GM19324 (cell line): ENCODE data around the gene BPIFB3.

Experiments used
- ATAC-seq: cut with Tn5 transposase; IDR thresholded peaks from one replicate; pipeline ENCODE4 v1.9.1; 2021; ENCODE audit warnings: mild to moderate bottlenecking, moderate library complexity; ENCODE audit not compliant: unreplicated experiment, low FRiP score

Gene BPIFB3

DNA sequence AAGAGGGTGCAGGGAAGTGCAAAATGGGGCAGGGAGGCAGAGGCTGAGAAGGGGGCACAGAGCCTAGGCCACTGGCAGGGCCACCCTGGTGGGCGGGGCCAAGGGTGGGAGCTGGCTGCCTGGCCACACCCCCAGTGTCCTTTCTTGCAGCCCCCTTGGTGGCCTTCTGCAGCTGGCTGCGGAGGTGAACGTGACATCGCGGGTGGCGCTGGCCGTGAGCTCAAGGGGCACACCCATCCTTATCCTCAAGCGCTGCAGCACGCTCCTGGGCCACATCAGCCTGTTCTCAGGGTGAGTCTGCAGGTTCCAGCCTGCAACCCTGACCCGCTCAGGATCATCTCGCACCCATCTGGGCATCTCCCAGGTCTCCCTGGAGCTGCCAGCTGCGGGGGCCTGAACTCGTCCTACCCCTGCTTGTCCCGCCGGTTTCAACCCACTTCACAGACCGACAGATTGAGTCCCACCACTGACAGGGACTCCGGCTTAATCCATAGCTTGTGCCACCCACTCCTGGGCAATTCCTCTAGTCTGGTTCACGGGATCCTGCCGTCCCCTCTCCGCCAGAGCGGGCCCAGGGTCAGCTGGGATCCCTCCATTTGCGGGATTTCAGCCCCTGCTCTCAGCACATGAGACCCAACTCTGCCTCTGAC lies 6.2 kb downstream of the BPIFB3 start:
- no peak for ATAC-seq

- ATAC-seq, result no peak
Measured at GRCh38 chr20:33061658-33062028, 7.9 kb downstream of the BPIFB3 start.

- no peak for ATAC-seq
Measured at GRCh38 chr20:33062105-33062824, 8.6 kb downstream of the BPIFB3 start.

DNA sequence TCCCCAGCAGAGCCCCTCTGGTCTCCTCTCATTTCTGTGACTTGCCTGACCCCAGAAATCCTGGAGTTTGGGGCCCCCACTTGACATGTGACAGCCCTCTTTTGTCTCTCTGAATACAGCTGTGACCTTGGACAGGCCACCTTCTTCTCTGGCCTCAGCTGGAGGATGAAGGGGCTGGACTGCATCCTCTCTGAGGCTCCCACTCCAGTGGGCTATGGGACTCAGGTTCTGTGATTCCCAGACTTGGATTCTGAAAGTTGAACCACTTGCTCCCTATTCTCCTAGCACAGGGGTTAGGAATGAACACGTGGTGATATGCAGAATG lies 9.1 kb downstream of the BPIFB3 start:
- no peak for ATAC-seq

DNA sequence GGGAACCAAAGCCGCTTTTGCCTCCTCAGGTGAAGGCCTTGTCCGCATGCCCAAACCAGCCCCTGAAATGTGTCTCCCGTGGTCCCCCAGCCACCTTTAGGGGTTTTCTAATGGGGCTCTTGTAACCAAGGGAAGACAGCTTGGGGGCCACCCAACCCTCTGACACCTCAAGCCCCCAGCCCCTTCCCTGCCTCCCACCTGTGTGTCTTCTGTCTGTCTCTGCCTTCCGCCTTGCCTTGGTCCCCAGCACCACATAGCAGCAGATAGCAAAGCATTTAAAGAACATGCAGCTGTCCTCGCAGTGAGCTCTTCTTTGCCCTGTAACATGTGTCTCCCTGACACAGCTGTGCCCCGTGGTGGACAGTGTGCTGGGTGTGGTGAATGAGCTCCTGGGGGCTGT lies 9.6 kb downstream of the BPIFB3 start:
- no peak for ATAC-seq

DNA sequence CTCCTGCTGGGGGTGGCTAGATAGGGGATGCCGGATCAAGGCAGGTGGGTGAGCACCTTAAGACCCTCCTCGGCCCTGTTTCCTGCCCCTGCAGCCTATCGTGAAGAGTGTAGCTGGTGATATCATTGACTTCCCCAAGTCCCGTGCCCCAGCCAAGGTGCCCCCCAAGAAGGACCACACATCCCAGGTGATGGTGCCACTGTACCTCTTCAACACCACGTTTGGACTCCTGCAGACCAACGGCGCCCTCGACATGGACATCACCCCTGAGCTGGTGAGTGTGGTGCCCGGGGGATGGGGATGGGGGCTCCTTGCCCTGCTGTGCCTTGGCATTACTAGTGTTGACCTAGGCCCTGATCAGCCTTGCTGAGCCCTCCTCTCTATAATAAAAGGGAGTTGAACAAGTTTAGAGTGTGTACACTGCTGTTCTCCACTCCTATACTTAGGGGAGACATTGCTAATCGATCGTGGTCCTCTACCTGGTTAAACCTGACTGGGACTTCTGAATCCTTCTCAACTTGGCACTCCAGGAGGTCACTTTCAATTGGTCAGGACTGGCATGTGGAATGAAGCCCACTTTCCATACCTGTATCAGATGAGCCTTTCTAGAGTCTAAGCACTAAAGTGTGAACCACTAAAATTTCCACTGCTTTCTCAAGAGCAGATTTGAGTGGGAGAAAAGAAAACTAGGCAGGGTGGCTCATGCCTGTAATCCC lies 11.0 kb downstream of the BPIFB3 start:
- no peak for ATAC-seq

GRCh38 chr20:33065785-33066184 lies 12.1 kb downstream of the BPIFB3 start:
- ATAC-seq, result no peak

DNA sequence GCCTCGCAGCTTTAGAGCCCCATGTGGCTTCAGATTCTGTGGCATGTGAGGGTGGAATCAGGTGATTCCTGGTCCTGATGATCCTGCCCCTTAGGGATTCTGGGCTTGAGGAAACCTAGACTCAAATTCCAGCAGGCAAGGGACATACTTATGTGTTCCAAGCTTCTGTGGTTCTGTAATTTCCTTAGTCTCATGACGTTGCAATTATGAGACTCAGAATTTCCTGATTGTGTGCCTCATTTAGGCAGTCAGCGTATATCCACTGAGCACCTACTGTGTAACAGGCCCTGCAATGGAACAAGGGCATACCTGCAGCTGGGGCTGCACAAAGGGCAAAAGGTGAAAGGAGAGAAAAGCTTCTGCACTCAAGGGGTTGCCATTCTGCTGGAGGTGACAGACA lies 14.1 kb downstream of the BPIFB3 start:
- no peak for ATAC-seq

- no peak for ATAC-seq
Measured at GRCh38 chr20:33068251-33068939, 14.7 kb downstream of the BPIFB3 start.

DNA sequence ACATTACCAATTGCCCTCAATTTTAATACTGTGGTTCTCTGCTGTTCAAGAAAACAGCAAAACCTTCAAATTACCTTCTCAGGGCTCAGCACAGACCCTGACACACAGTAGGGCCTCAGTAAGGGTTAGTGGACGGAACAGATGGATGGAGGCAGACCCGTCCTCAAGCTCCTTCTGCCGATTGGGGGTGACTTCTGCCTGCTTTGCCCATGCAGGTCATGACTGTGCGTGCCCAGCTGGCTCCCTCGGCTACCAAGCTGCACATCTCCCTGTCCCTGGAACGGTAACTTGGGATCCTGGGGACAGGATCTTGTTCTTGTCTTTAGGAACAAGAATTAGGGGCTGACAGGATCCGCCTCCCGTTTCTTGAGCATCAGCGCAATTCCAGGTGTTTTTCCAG lies 16.0 kb downstream of the BPIFB3 start:
- ATAC-seq, result no peak

- no peak for ATAC-seq
Measured at GRCh38 chr20:33070111-33071053, 16.7 kb downstream of the BPIFB3 start.

GRCh38 chr20:33071198-33071597 lies 17.5 kb downstream of the BPIFB3 start:
- ATAC-seq, result no peak

- ATAC-seq, result no peak
Measured at GRCh38 chr20:33072362-33072761, 18.7 kb downstream of the BPIFB3 start.

DNA sequence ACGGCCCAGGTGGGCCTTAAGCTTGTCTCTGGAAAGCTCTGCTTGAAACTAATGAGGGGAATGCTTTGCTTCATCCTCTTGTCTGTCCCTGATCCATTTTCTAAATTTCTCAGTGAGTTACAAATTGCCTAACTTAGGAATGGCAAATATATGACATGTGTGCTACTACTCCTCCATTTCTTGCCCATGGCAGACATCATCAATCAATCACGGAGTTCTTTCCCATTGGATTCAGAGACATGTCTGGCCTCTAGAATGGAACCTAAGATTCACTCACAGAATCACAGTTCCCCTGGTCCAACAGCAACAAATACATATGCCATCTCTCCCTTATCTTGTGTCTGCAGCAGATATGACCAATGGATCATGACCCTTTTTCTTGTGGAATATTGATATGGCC lies 19.1 kb downstream of the BPIFB3 start:
- no peak for ATAC-seq

DNA sequence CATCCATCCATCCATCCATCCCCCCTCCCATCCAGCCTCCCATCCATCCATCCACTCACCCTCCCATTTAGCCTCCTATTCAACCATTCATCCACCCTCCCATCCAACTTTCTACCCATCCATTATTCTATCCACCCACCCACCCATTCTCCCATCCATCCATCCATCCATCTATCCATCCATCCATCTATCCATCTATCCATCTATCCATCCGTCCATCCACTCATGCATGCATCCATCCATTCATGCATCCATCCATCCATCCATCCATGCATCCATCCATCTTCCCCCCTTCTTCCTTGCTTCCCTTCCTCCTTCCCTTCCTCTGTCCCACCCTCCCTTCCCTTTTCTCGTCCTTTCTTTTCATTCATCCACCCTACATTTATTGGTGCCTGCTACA lies 21.0 kb downstream of the BPIFB3 start:
- no peak for ATAC-seq

- no peak for ATAC-seq
Measured at GRCh38 chr20:33075281-33075680, 21.6 kb downstream of the BPIFB3 start.

- ATAC-seq, result no peak
Measured at GRCh38 chr20:33076662-33077372, 23.1 kb downstream of the BPIFB3 start.

- ATAC-seq, result no peak
Measured at GRCh38 chr20:33079259-33079658, 25.6 kb downstream of the BPIFB3 start, which contains the start of gene BPIFB4. Gene BPIFB4, plus strand, starts transcription at chr20:33079643. Its CDS starts 1,884 bp downstream, at chr20:33081527.

DNA sequence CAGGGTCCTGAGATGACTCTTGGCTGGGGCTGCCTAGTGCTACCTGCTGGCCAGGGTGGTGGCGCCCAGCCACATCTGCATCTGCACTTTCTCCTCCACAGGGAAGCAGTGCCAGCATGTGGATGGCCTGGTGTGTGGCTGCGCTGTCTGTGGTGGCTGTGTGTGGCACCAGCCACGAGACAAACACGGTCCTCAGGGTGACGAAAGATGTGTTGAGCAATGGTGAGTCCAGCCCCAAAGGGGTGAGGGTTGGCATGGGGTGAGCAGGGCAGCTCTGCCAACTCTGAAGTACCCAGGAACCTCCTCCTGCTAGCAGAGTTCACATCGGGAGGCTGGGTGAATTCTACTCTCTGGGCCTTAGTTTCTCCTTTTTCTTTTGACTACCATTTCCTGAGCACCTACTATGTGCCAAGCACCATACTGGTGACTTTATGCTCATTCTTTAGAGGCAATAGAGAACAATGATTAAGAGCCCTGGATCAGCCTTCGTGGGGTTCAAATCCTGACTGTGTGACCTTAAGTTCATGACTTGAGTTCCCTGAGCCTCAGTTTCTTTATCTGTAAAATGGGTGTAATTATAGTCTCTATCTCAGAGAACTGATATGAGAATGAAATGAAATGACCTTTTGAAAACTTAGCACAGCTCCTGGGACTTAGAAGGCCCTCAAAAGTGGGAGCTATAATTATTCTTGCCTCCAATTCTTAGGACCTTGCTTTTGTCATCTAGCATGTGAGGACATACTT lies 27.9 kb downstream of the BPIFB3 start:
- ATAC-seq, result no peak
